HepG2 (cell line): ENCODE measurements around the gene OXLD1. TPM values are rescaled to one million over a fixed set of nuclear protein-coding genes. Genes with fewer than 3 reads are reported as not detected.
A peak's percentile ranks its signal among the peaks of the same experiment; 100 is the strongest.

Source experiments
- ATAC-seq: fragments of 200-7000 bp; cut with Tn5 transposase; 3 replicates; pipeline ENCODE4 v1.9.1; 2020; ENCODE audit warnings: mild to moderate bottlenecking, moderate library complexity
- BruUV-seq: library from RNA; stranded (reverse); fragments of 400-500 nt; replicated peaks from 2 replicates; lab custom pipeline; 2021; lab: Mats Ljungman, UMichigan
- CTCF ChIA-PET: fragments of 300-600 bp; formaldehyde crosslinking; extraction: SDS; loops from one replicate; lab custom pipeline; 2021; ENCODE audit warnings: low total read pairs, inconsistent platforms, low intra/inter-chr PET ratio; lab: Yijun Ruan, JAX
- POLR2A ChIA-PET: fragments of 350-600 bp; sonication (Branson Sonifier 250); formaldehyde crosslinking; loops from one replicate; lab custom pipeline; 2020; ENCODE audit warnings: antibody characterized with exemption, inconsistent platforms; lab: Yijun Ruan, JAX
- DNase-seq: peaks from one replicate; pipeline ENCODE4 v3.0.0-alpha.2; 2015; ENCODE audit warnings: low spot score
- FAIRE-seq: peaks from 3 replicates; lab custom pipeline; 2011; peaks lifted over from hg19 to GRCh38; lab: Jason Lieb, UNC
- H2AFZ ChIP-seq: one replicate; pipeline ENCODE4 v1.6.1; 2011; ENCODE audit warnings: low read length, inconsistent platforms
- H3K27ac ChIP-seq: fragments of 300-600 bp; 3 replicates; pipeline ENCODE4 v1.8.0; 2011; ENCODE audit warnings: mixed run types, mild to moderate bottlenecking, mixed read lengths, low read length, inconsistent platforms; ENCODE audit not compliant: insufficient read depth; ENCODE audit errors: extremely low read length
- H3K27me3 ChIP-seq, 2 experiments: fragments of 200-600 bp in 1 of 2; 2 replicates in 1 of 2; 3 replicates in 1 of 2; pipeline versions ENCODE4 v1.6.0 to v1.8.0; 2011; ENCODE audit warnings: low read length in 2 of 2, mild to moderate bottlenecking in 2 of 2, moderate library complexity in 2 of 2, inconsistent platforms in 1 of 2; ENCODE audit not compliant: insufficient read depth in 2 of 2, control insufficient read depth in 1 of 2
- H3K36me3 ChIP-seq, 2 experiments: fragments of 200-600 bp in 1 of 2; replicated peaks in 1 of 2; 2 replicates in 1 of 2; 3 replicates in 1 of 2; pipeline versions ENCODE4 v1.5.1 to v1.8.0; 2011; ENCODE audit warnings: low read length in 2 of 2, inconsistent platforms in 1 of 2; ENCODE audit not compliant: insufficient read depth in 2 of 2, control insufficient read depth in 1 of 2
- H3K4me1 ChIP-seq: 2 replicates; pipeline ENCODE4 v1.5.1; 2012; ENCODE audit warnings: low read length, inconsistent platforms; ENCODE audit not compliant: insufficient read depth
- H3K4me2 ChIP-seq: 2 replicates; pipeline ENCODE4 v1.6.0; 2011; ENCODE audit warnings: low read depth, low read length, inconsistent platforms
- H3K4me3 ChIP-seq, 3 experiments: fragments of 200-600 bp in 1 of 3; sonication (generic), shearing (Covaris generic) in 1 of 3; replicated peaks in 1 of 3; 2 replicates each; pipeline ENCODE4 v1.5.1; 2011 to 2016; ENCODE audit warnings: low read length in 3 of 3, inconsistent platforms in 2 of 3, low read depth in 2 of 3, mild to moderate bottlenecking in 2 of 3, control low read depth in 1 of 3, mixed read lengths in 1 of 3; ENCODE audit not compliant: insufficient read depth in 1 of 3
- H3K79me2 ChIP-seq: one replicate; pipeline ENCODE4 v1.6.1; 2011; ENCODE audit warnings: low read length, inconsistent platforms; ENCODE audit not compliant: insufficient read depth
- H3K9ac ChIP-seq: 2 replicates; pipeline ENCODE4 v1.6.0; 2011; ENCODE audit warnings: mild to moderate bottlenecking, low read depth, low read length, inconsistent platforms; ENCODE audit not compliant: insufficient read depth
- H3K9me3 ChIP-seq: 2 replicates; pipeline ENCODE4 v1.5.1; 2012; ENCODE audit warnings: mild to moderate bottlenecking, low read length
- H4K20me1 ChIP-seq: 2 replicates; pipeline ENCODE4 v1.6.0; 2011; ENCODE audit warnings: inconsistent platforms, mild to moderate bottlenecking, low read length, moderate library complexity; ENCODE audit not compliant: insufficient read depth
- ARID5B ChIP-seq: IDR thresholded peaks from 2 replicates; pipeline ENCODE4 v1.4.0; 2020; ENCODE audit warnings: mild to moderate bottlenecking, missing genetic modification reagents
- ATF2 ChIP-seq: sonication (generic); formaldehyde crosslinking; IDR thresholded peaks from 2 replicates; pipeline ENCODE4 v1.4.0; 2020; ENCODE audit warnings: missing genetic modification reagents
- POGZ ChIP-seq: sonication (generic); formaldehyde crosslinking; IDR thresholded peaks from 2 replicates; pipeline ENCODE4 v1.4.0; 2020; ENCODE audit warnings: mild to moderate bottlenecking, missing genetic modification reagents
- SMAD9 ChIP-seq: sonication (generic); formaldehyde crosslinking; IDR thresholded peaks from 2 replicates; pipeline ENCODE4 v1.5.1; 2020; ENCODE audit warnings: mild to moderate bottlenecking, missing genetic modification reagents
- SP2 ChIP-seq: sonication (generic); formaldehyde crosslinking; IDR thresholded peaks from 2 replicates; pipeline ENCODE4 v1.5.1; 2020; ENCODE audit warnings: mild to moderate bottlenecking, missing genetic modification reagents
- TBP ChIP-seq: sonication (generic); formaldehyde crosslinking; IDR thresholded peaks from 2 replicates; pipeline ENCODE4 v1.5.0; 2020; ENCODE audit warnings: missing genetic modification reagents
- TP53 ChIP-seq: sonication (generic); formaldehyde crosslinking; conservative IDR thresholded peaks from 2 replicates; pipeline ENCODE4 v1.4.0; 2020; ENCODE audit warnings: missing genetic modification reagents
- TSC22D2 ChIP-seq: sonication (generic); formaldehyde crosslinking; IDR thresholded peaks from 2 replicates; pipeline ENCODE4 v1.5.1; 2020; ENCODE audit warnings: missing genetic modification reagents, mild to moderate bottlenecking, borderline replicate concordance
- ZNF251 ChIP-seq: sonication (generic); formaldehyde crosslinking; IDR thresholded peaks from 2 replicates; pipeline ENCODE4 v1.9.0; 2021; ENCODE audit warnings: mild to moderate bottlenecking, missing genetic modification reagents
- ZNF576 ChIP-seq: sonication (generic); formaldehyde crosslinking; IDR thresholded peaks from 2 replicates; pipeline ENCODE4 v1.4.0; 2020; ENCODE audit warnings: mild to moderate bottlenecking, missing genetic modification reagents
- ZXDC ChIP-seq: sonication (generic); formaldehyde crosslinking; IDR thresholded peaks from 2 replicates; pipeline ENCODE4 v1.5.0; 2020; ENCODE audit warnings: mild to moderate bottlenecking, missing genetic modification reagents
- WGBS: methylation state at CpG from one replicate; pipeline ENCODE4 v1.1.6; 2017; ENCODE audit warnings: low lambda C conversion rate; 5-methylcytosine and 5-hydroxymethylcytosine counted together
- in situ Hi-C: cut with HindIII; loops from 2 replicates; pipeline ENCODE4 v1.10.0; 2017; ENCODE audit warnings: low pct_unique_long_range_greater_than_20kb; ENCODE audit not compliant: extremely low pct_ligation_motif_present
- intact Hi-C: fragments of 100-400 bp; cut with micrococcal nuclease; formaldehyde crosslinking; loops from one replicate; pipeline ENCODE4 v1.10.0; 2022; ENCODE audit not compliant: unreplicated experiment
- polyA plus RNA-seq, 8 experiments: library from polyadenylated mRNA; depleted of rRNA in 3 of 8; stranded (reverse) in 7 of 8; unstranded in 1 of 8; fragments of >200 nt; fragmentation: Illumina TruSeq in 4 of 8; extraction: Trizol in 4 of 8; gene quantifications; 2 replicates each; pipeline versions ENCODE4 v1.2.1 to v1.2.3, GENCODE V29; 2011 to 2016; ENCODE audit warnings: low read depth in 4 of 8, missing spikeins in 1 of 8, mixed read lengths in 1 of 8; ENCODE audit not compliant: insufficient read depth in 1 of 8
- total RNA-seq, 5 experiments: library from RNA; depleted of rRNA; stranded (reverse); fragments of >200 nt; fragmentation: Illumina TruSeq; extraction: Trizol; gene quantifications; 2 replicates each; pipeline ENCODE4 v1.2.3, GENCODE V29; 2016; ENCODE audit warnings: low read depth in 1 of 5

The OXLD1 gene
- total and polyA plus RNA-seq, 2 of the 13 experiments (the other 11 are each of a cell fraction or from before 2014, with no cell fraction given) = 27.1 to 37.5 TPM

GRCh38 chr17:81711814-81712467 lies 45.5 kb upstream of the OXLD1 start, which contains the start of gene SLC25A10 (continued):
- TF ChIP-seq ZNF251 (CRISPR knock-in tag) (no peak), ARID5B (CRISPR knock-in tag) (peak; percentile 90)

- Histone ChIP-seq H3K4me2 (peak overlapping the region; percentile 96), H3K79me2 (peaks cover 31% of the 10 kb centered on the region), H3K9ac (peak overlapping the region; percentile 93), H3K27ac (peak overlapping the region; percentile 93), H3K9me3 (no peaks in the 10 kb centered on the region), H2AFZ (no peak overlapping the region), H3K4me1 (peaks cover 32% of the 10 kb centered on the region), H3K4me3 (peak overlapping the region in 2 of 3 experiments; percentile 6 to 92; a peak in 1 of 6 replicates), H4K20me1 (no peaks in the 10 kb centered on the region), H3K27me3 (no peaks in the 10 kb centered on the region; a peak in 1 of 5 replicates), H3K36me3 (peaks cover 18 to 37% of the 10 kb centered on the region in 2 experiments)
- no peak for ATAC-seq
- 85% methylated on average over 24 of the region's 29 CpGs for WGBS
- DNase-seq = peak; percentile 34
- in situ Hi-C loops = no loop called here
- BruUV-seq = no TSS peak
- no peak for FAIRE-seq
- intact Hi-C loops = no loop called here
- ChIA-PET POLR2A (interaction anchor here (0.8 to 6.3 kb wide), 7 partner anchors 8 to 44 kb away, joined by 3 to 143 read pairs (median 50); partner anchors contain the start of genes ARL16, CCDC137, HGS and MRPL12), CTCF (no interaction called here)
- no peak for TF ChIP-seq TP53 (CRISPR knock-in tag)
- peak; percentile 38; the same call in 1 of the 2 replicates for TF ChIP-seq POGZ
- TF ChIP-seq SP2 (CRISPR knock-in tag) = peak; percentile 5; the same call in 1 of the 2 replicates
- TF ChIP-seq ZXDC (CRISPR knock-in tag) = no peak
- TF ChIP-seq ATF2 (CRISPR knock-in tag) = no peak
- no peak for TF ChIP-seq TBP (CRISPR knock-in tag)
- TF ChIP-seq ZNF576 (CRISPR knock-in tag) = 0 out of 2 replicates have a peak, but pooled peaks have one; percentile 93
- TF ChIP-seq SMAD9 (CRISPR knock-in tag) = 0 out of 2 replicates have a peak, but pooled peaks have one; percentile 26
- 0 out of 2 replicates have a peak, but pooled peaks have one; percentile 33 for TF ChIP-seq TSC22D2 (CRISPR knock-in tag)
Observed at GRCh38 chr17:81710514-81711308, 44.3 kb upstream of the OXLD1 start.
